HTR-8/SVneo (cell line): Measurements from ENCODE around the gene SNTG2.
"Not testable (repeated sequence)": the region's sequence is repeated elsewhere in the genome, so short reads cannot be mapped to it uniquely, and the experiment has no call there.

ENCODE experiments used
- DNase-seq: peaks from one replicate; pipeline ENCODE4 v3.0.0; 2011; ENCODE audit warnings: low spot score, mixed read lengths; ENCODE audit not compliant: insufficient read length
- FAIRE-seq: peaks from 2 replicates; lab custom pipeline; 2011; peaks lifted over from hg19 to GRCh38; lab: Jason Lieb, UNC

Gene SNTG2

DNA sequence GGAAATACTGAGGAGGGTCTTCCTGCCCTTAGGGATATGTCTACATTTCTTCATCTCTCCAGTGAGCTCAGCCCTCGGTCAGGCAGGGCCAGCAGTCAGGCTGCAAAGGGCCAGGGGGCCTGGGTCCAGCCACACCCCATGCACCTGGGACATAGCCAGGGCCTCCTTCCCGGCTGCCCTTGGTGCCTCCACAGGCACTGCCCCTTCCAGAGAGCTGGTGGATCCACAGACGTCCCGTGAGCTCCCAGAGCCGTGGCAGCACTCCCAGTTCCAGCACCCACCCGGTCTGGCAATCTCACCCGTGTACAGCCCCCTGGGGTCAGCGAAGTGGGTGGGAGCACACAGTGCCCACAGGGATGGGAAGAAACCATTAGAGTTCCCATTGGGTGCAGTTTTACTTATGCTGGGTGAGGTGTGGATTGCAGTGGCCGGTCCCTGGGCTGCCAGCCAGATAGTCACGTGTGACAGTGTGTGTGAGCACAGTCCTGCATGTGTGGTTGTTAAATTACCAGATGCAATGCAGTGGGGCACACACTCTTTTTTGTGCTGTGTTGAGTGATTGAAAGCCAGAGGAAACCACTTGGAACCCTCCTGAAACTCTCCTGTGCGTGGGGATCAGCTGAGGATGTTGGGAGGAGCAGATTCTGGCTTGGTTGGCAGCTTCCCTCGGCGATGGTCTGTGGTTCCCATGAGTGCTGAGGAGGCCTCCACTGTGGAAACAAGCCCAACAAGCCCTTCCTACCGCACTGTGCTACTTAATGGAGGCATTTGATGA is 131.0 kb downstream of the SNTG2 start:
- FAIRE-seq (no peak), DNase-seq (no peak)

DNA sequence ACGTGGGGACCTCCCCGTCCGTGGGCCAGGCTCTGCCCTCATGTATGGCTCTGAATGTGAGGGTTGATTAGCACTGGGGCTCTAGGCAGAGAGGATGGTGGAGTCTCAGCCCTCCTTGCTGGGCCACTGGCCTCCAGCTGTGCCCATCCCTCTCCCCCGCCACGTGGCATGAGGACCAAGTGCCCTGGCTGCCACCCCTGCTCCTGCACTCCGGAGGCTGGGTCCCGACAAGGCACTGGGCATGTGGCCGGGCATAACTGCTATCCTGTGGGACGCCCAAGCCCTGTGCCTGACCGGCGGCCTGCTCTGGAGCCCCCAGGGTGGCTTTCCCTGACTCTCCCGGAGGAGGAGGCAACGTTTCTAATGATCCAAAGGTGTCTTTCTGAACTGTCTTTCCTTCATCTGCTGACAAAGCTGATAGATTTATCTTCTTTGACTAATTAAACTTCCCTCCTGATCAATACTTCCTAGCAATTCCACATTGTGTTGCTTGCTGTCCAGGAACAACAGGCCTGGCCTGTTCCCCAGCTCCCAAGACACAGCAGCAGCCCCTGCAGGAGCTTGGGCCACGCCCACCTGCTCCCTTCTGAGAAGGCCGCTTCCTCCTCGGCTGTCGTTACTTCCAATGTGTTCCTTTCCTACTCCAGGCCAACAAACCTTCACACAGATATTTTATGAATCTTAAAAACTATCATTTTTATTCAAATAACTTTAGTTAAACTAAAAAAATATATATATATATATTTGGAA is 132.0 kb downstream of the SNTG2 start:
- no peak for DNase-seq
- no peak for FAIRE-seq

DNA sequence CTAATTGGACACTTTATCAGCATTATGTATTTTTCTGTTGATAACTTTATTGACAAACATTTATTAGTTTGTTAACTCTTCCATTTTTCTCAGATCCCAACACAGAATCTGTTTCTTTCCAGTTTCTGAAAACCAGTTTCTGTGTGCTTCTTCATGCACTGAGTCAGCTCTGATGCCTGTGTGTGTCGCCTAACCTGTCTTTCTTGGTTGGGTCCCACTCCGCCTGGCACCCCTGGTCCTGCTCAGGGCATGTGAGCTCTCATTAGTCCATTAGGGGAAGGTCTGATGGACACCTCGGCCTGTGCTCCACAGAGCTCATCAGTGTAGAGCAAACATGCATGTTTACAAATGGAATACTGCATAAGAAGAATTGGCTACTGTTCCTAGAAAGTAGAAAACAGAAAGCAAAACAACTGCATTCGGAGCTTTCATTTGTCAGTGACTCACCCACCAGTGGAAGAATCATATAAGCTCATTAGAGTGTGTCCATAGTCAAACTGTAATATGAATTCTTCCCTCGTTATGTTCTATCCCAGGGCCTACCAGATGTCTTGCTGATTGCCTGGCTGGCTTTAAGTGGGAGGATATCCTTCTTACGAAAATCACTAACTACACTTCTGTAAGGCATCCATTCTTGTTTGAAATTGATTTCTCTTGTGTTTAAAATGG is 137.7 kb downstream of the SNTG2 start:
- FAIRE-seq, result no peak
- no peak for DNase-seq

DNA sequence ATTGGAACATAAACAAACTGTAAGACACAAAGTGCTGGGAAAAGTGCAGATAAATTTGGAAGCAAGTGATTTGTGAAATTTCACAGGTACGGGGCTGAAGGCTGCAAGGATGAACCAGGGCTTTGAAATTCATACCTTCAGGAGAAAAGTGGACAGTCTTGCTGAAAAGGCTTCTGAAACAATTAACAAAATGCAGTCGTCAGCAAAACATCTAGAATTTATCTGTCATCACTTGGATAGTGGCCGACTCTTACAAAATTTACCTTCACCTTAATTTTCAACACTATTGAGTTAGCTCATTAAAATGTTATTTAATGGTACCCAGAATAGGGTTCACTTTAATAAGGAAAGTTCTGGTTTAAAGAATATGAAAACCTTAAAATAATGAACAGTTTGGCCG is 138.3 kb downstream of the SNTG2 start:
- no peak for FAIRE-seq
- DNase-seq, result no peak

DNA sequence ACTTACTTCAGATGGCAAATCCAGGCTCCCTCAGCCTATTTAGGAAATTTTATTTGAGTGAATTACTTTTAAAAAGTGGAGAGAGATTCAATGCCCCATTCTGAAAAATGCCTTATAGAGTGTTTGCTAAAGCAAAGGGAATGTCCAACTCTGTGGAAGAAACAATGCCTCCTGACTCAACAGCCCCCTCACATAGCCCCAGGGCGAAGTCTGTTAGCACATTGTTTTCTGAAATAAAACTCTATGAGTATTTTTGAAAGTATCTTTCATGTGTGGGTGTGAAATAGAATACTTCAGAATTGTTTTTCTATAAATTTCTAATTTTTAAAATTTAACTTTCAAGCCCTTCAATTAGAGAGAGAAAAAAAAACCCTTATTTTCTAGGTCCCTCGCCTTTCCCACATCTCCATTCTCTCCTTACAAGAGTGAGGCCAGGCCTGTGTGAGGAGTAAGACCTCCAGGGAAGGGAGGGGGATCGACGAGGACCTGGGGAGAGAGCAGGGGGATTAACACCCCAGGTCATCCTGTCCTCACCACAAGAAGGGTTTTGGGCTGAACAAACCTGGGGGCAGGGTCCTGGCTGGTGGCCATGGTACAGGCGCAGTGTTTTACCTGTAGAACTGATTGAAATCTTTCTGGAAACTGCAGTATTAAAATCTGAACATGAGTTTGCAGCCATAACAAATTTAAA is 141.4 kb downstream of the SNTG2 start:
- DNase-seq, result no peak
- FAIRE-seq, result no peak

DNA sequence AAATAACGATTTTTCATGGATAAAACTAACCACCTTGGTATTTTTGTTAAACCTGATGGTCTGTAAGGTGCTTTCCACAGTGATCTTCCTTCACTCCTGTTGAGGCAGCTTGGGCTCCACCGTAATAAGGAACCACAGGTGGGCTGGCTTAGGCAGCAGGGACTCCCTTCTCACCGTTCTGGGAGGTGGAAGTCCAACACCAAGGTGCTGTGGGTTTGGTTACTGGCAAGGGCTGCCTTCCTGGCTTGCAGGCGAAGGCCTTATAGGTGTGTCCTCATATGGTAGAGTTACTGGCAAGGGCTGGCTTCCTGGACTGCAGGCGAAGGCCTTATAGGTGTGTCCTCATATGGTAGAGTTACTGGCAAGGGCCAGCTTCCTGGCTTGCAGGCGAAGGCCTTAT is 143.0 kb downstream of the SNTG2 start:
- FAIRE-seq, DNase-seq: not testable (repeated sequence)

DNA sequence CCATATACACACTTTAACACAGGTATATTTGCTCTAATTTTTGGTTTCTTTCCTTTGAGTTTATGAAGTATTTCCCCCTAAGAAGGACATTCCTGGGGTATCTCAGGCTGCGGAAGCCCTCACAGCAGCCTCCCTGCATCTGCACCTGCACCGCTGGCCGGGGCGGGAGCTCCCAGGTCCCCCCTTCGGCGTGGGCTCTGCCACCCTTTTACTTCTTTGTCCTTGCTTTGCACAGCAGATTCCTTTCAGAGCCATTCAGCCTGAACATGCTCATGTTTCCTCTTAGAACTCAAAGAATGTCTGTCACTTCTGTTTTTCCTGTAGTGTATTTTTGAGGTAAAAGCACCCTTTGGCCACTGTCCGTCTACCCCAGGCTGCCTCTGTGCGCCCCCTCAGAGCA is 146.5 kb downstream of the SNTG2 start:
- FAIRE-seq, result no peak
- DNase-seq, result no peak

DNA sequence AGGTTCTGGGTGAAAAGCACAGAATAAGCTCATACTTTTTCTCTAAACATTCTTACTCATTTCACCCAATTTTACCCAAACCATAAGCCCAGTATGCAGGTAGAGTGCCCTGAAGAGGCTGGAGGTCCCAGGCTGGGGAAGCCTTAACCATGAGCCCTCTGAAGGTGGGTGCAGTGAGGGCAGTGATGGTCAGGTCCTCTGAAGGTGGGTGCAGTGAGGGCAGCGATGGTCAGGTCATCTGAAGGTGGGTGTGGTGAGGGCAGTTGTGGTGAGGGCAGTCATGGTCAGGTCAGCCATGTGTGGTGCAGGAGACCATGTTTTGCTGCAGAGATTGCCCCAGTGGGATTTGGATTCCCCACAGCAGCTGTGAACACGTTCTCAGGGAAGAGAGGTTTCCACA is 148.8 kb downstream of the SNTG2 start:
- peak; percentile 66 for FAIRE-seq

DNA sequence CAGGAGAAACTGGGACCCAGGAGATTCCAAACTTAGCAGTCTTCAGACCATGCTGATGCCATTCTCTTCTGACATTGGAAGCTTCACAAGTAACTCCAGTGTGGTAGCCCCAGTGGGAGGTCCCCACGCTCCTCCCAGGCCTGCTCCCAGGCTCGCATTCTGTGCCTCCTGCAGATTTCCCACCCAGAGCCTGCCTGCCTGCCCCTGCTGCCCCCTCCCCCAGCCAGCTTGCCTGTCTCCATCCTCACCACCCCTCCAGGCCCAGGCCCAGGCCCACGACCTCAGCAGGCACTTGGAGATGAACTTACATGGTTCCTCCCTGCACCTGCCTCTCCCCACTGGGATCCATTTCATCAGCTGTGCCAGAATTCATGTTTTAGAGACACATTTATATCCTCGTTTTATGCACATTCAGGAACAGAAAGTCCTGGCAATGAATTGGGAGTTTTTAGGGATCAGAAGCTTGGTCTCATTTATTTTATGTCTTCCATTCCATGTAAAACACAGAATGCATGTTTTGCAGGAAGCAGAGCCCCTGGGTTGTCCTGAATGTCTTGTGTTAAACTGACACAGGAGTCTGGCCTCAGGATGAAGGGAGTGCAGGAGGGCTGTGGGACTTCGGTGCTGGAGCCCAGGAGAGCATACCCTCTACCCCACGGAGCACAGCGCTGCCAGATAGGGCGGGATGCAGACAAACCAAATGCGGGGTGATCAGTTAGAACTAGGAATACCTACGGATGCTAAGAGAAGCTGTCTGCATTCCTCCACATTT is 150.5 kb downstream of the SNTG2 start:
- no peak for FAIRE-seq
- DNase-seq, result no peak

More for the DNA sequence above, 148.8 kb downstream of the SNTG2 start:
- no peak for DNase-seq

DNA sequence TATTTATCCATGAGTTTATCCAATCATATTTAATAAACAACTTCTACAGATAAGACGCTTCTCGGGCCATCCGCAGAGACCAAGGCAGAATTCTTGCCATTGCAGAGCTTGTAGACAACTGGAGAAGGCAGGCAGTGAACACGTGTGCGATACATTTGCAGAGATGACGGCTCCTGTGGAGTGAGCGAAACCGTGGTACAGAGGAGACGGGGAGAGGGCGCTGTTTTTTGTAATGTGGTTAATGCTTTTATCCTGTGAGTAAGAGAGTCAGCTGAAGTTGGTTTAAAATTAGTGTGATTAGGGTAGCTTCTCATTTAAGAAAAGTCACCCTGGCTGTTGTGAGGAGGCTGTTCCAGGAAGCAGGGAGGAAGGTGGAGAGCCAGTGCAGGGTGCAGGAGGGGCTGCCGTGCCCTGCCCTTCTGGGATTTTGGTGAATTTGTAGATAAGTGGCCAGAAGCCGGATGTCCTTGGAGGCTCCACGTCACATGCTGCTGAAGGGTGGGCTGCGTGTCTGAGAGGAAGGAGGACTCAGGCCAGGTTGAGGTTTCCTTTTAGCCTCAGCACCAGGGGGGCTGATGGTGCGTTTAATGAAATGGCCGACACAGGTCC is 151.4 kb downstream of the SNTG2 start:
- no peak for FAIRE-seq
- no peak for DNase-seq

DNA sequence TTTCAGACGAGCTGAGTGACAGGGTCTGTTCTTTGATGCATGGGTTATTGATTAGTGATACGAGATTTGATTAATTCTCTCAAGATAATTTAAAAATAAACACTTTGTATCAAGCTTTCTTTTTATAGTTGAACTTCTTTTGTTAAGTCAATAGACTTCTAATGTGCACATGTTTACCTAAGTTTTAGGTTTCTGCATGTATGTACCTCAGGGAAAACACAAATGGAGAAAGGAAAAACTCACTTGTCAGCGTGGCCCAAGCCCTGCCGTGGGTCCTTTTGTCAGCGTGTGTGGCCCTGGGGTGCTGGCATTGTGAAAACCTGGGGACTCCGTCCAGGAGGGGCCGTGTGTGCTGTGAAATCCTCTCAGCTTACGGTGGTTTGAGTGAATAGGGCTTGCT is 153.7 kb downstream of the SNTG2 start:
- FAIRE-seq (no peak), DNase-seq (no peak)

DNA sequence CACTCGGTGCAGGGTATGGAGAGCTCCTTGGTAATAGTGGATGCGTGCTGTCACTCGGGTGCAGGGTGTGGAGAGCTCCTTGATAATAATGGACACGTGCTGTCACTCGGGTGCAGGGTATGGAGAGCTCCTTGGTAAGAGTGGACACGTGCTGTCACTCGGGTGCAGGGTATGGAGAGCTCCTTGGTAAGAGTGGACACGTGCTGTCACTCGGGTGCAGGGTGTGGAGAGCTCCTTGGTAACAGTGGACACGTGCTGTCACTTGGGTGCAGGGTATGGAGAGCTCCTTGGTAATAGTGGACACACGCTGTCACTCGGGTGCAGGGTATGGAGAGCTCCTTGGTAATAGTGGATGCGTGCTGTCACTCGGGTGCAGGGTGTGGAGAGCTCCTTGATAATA is 155.7 kb downstream of the SNTG2 start:
- peak; percentile 26 for FAIRE-seq
- DNase-seq, result not testable (repeated sequence)

DNA sequence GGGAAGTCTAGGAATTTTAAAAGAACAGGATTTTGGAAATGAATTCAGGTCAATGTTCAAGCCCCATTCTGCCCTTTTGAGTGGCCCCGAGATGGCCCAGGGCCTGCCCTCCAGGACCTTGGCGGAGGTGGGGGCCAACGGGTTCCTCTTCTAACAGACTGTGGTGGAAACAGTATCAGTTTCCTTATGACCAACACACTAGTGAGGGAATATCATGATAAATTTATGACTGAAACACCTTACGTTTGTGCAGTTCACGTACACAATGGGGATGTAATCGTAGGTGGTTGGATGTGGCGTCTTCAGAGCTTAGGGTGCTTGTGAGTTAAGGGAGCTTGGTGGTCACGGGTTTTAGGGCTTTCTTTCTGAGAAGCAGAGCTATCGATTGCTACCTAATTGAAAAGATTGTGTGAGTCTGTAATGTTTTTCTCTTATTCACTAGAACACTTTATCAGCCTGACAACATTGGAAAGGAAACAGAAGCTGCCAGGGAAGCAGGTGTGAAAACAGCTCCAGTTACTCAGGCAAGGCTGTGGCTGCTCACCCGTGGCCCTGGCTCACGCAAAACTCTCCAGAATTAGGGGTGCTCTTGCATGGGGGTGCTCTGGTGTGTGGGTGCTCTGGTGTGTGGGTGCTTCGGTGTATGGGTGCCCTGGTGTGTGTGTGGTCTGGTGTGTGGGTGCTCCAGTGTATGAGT is 165.3 kb downstream of the SNTG2 start:
- FAIRE-seq, result peak; percentile 72
- DNase-seq, result no peak

DNA sequence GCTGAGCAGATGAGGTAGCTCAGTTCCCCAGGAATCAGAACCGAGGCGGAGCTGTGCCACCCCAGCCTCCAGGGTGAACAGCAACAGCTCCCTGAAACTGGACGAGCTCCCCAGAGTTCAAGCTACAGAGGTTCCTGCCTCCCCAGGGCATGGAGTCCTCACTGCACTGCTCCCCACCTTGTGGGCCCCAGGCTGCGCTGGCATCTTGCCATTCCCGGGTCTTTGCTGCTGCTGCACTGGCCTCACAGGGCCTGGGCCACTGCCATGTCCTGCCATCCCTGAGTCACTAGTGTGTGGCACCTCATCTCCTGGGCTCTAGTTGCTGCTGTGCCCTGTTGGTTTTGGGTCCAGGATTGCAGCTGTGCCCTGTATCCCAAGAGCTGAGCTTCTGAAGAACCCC is 166.9 kb downstream of the SNTG2 start:
- FAIRE-seq (no peak), DNase-seq (no peak)

DNA sequence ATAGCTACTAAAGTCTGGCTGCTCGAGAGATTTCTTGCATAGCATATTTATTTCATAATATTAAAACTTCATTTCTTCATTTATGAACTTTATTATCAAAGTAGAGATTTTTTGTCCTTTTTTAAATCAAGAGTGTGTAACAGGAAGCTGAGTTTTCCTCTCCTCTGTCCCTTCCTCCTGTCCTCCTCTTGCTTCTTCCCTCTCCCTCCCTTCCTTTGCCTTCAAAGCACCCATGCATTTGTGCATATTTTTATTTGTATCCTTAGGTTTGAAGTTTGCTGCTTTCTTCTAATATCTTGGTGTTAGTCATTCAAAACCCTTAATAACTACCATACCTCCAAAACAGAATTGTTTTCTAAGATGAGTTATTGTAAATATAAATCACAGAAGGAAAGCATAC is 174.6 kb downstream of the SNTG2 start:
- FAIRE-seq (peak; percentile 4), DNase-seq (no peak)

DNA sequence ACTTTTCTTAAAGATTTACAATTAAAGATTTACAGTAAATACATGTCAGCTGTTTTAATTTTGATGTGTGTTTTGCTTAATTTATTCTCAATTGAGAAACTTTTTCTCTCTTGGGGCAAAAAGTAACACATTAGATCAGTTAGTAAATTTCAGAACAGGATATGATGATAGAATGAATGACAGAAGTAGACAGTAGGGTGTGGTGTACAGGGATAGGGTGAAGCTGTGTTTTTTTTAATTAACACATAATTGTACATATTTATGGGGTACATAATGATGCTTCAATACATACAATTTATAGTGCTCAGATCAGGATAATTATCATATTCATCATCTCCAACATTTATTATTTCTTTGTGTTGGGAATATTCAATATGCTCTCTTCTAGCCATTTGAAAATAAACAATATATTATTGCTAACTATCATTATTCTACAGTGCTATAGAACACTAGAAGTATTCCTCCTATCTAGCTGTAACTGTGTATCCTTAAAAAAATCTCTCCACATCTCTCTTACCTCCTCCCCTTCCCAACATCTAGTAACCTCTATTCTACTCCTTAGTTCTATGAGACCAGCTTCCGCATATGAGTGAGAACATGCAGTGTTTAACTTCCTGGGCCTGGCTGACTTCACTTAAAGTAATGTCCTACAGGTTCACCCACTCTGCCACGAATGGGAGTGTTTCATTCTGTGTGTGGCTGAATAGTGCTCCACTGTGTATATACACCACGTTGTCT is 175.2 kb downstream of the SNTG2 start:
- DNase-seq, result no peak
- no peak for FAIRE-seq

DNA sequence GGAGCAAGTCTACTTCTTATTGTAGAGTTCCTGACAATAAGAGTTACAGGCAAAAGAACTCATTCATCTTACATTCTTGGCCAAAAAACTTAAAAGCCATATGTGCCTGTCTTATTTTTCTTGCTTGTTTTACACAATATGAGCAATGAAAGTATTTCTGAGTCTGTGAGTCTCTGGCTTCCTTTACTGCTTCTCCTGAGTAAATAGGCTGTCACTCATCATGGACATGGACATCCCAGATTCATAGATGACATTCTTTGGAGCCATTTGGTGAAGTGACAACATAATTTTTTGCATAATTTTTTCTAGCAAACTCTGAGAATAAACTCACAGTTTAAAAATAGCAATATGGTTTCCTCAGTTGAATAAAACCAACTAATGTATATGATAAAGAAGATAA is 179.3 kb downstream of the SNTG2 start:
- no peak for FAIRE-seq
- DNase-seq, result no peak

DNA sequence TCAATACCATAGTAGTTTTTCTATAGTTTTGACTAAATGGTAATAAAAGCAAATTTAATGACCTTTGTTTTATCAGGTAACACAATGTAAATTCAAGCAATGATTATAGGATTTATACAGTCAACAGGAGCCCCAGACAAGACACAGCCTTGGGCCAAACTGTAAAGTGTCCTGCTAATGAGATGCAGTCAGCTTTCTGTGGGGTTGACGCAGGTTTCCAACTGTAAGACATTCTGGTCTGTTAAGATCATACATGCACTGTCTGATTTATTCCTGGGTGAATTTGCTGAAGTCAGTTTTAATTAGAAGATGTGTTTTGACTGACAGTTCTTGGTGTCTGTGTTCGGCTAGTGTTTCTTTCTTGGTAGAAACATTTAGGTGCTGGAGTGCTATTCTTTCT is 180.3 kb downstream of the SNTG2 start:
- DNase-seq, result no peak
- no peak for FAIRE-seq
